Raji (cell line): ENCODE measurements around the gene ABCA3.

Source experiments
- POLR2A ChIP-seq: IDR thresholded peaks from 2 replicates; pipeline ENCODE4 v1.6.1; 2011; ENCODE audit warnings: low read depth, low read length, control low read depth; ENCODE audit not compliant: insufficient read depth

Gene ABCA3

GRCh38 chr16:2331931-2332267, 8.6 kb downstream of the ABCA3 start:
- no peak for TF ChIP-seq POLR2A

DNA sequence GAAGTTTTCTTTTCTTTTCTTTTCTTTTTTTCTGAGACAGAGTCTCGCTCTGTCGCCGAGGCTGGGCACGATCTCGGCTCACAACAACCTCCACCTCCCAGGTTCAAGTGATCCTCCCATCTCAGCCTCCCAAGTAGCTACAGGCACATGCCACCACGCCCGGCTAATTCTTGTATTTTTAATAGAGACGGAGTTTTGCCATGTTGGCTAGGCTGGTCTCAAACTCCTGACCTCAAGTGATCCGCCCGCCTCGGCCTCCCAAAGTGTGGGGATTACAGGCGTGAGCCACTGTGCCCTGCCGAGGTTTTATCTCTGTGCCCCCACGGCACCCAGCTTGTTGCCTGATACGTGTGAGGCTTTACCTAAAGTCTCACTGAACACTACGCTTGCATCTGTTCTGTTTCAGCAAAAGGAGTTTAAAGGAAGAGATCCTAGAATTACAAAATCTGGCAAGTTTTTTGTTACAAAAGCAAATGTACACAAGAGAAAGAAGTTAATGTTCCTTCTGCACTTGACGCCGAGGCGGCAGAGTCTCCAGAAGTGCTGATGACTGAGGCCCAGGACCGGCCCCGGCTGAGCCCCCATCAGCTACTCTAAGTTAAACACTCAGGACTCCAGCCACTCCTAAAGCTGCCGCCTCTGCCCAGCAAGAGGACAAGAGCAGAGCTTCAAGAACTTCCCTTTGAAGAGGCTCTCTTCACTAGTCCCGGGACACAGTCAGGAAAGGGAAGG, 9.2 kb downstream of the ABCA3 start:
- TF ChIP-seq POLR2A = no peak

GRCh38 chr16:2329532-2329931, 11.0 kb downstream of the ABCA3 start:
- TF ChIP-seq POLR2A = no peak

- no peak for TF ChIP-seq POLR2A
Measured at GRCh38 chr16:2328428-2328827, 12.1 kb downstream of the ABCA3 start.

DNA sequence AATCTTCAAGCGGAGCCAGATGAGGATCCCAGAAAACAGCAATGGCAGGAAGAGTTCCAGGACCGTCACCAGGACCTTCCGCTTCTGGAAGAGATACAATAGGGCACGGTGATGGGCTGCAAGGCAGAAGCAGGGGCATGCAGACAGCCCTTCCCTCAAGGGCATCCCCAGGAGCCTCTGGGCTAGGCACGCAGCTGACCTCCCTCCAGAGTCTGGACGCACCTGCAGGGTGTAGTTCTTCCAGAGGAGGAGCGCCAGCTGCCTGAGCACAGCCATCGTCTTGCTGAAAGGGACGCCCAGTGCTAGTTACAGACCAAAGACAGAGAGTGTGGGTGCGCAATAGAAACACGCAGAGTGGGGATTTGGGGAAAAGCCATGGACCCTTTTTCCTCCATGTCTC, 14.3 kb downstream of the ABCA3 start:
- TF ChIP-seq POLR2A = no peak

DNA sequence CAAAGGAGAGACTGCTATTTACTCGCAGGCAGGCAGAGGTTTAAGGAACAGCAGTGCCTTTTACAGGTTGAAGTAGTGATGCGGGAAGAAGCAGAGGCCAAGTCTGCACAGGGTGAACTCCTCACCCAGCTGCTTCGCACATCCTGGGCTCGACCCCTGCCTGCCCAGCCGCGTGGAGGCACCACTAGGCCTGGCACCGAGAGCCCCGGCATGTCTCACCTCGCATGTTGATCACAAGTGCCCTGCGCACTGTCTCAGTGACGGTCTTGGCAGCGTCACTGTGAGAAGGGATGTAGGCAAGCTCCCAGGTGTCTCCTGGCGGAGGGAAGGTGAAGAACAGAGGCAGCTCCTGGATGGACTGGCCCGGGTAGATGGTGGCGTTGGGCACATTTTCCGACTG, 14.7 kb downstream of the ABCA3 start:
- no peak for TF ChIP-seq POLR2A

- no peak for TF ChIP-seq POLR2A
Measured at GRCh38 chr16:2325181-2325580, 15.3 kb downstream of the ABCA3 start.

DNA sequence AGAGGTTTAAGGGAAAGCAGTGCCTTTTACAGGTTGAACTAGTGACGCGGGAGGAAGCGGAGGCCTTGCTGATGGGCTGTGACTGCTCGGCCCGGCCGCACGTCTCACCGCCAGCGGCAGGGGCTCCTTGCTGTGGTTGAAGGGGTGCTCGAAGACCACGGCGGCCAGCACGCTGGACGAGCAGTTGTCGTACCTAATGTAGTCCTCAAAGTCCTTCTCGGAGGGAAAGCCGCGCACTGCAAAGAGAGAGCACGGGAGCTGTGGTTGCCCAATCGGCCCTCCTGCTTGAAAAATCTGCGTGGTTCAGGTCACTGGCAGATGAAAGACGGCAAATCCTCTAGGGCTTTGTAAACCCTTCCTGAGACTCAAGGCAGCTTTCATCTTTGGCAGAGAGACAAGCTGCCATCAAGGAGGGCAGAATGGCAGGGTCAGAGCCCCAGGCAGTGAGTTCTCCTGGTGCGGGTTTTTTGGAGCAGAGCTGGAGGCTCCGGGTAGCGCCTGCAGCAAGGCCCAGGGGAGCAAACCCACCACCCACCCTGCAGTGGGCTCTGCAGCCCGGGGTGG, 16.1 kb downstream of the ABCA3 start:
- TF ChIP-seq POLR2A = no peak

DNA sequence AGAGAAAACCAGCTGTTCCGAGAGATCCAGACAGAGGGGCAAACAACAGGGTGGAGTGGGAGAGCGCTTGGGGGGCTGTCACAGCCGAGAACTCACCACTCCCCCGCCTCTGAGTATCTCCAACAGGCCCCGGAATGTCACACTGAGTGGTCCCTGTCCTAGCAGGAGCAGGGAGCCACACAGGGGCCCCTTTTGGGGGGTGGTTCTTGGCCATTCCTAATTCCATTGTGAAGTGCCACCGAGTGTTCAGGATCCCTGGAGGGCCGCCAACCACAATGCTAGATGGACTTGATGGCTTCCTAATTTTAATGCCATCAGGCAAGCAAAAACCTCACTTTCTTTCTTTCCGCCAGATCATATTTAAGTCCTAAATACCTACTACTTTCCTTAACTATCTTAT, 16.8 kb downstream of the ABCA3 start:
- TF ChIP-seq POLR2A = no peak

DNA sequence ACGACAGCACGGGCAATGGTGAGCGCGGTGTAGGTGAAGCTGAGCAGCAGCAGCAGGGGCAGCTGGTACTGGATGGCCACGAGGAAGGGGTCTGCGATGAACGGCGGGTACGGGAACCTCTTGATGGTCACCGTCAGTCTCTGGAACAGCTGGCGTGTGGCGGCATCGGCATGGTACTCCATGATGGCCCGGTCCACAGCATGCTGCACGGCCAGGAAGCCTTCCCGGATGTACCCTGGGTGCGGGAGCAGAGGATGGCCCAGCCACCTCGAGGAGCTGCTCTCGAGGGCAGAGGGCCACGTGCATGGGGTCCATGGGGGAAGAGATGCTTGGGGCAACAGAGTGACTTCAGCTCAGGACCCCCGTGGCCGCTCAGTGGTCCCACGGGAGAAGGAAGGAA, 20.9 kb downstream of the ABCA3 start:
- no peak for TF ChIP-seq POLR2A

DNA sequence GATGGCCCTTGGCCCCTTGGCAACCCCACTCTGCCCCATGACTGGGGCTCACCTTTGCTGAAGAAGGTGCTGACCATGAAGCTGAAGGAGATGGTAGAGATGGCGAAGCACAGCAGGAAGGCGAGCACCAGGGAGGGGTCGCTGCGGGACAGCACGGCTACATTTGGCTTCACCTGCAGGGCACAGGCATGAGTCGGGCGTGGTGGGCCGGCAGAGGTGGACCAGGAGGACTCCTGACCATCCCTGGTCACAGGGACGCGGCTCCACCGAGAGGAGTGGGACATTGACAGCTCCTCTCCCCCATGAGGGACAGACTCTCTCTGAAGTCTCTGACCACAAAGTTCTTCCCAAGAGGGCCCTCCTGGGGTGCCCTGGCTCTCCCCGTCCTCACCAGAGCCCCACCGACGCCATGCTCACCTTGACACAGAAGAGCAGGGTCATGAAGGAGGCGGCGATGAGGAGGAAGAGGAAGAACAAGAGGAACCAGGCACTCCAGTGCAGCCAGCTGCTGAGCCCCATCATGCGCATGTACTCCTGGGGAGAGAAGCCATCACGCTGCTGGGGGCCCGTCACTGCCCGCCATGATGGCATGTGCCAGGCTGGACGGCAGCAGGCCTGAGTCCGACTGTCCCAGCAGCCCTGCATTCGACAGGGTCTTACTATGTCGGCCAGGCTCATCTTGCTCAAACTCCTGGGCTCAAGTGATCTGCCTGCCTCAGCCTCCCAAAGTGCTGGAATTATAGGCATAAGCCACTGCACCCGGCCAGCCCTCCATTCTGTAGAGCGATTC, 23.1 kb downstream of the ABCA3 start:
- no peak for TF ChIP-seq POLR2A

DNA sequence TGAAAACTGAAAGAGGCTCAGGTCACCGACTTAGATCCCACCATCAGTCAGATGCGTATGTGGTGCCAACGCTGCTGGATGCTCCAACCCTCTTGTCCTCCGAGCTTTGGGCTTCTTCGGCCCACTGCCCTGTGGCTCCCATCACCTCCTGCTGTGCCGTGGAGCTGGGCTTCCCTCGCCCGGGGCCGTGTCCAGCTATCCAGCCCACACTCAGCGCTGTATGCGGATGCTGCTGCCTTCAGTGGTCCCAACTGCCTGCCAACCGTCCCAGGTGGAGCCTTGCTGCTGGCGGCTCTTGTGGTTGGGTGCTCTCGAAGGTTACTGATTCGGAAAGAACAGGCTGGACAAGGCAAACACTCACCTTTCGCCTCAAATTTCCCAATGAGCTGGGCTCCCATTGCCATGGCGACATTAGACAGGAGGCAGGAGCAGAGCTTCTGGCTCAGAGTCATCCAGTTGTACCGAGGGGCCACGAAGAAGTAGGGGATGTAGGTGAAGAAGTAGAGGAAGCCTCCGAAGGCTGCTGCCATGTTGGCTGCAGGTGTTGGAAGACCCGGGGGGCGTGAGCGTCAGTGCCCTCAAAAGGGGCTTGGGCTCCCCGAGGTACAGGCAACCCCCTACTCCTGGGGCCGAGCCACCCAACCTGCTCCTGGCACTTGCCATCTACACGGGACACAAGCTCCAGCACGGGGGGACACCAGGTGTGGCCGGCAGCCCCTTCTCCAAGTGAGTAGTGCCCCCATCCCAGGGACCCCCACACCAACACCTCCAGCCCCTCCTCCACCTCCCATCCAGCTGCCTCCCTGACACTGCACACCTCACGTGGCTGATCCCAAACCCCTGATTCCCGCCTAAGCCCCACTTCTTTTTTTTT, 32.2 kb downstream of the ABCA3 start:
- TF ChIP-seq POLR2A = no peak

- no peak for TF ChIP-seq POLR2A
Measured at GRCh38 chr16:2299915-2300192, 40.7 kb downstream of the ABCA3 start.

GRCh38 chr16:2299121-2299914, 41.2 kb downstream of the ABCA3 start:
- no peak for TF ChIP-seq POLR2A

DNA sequence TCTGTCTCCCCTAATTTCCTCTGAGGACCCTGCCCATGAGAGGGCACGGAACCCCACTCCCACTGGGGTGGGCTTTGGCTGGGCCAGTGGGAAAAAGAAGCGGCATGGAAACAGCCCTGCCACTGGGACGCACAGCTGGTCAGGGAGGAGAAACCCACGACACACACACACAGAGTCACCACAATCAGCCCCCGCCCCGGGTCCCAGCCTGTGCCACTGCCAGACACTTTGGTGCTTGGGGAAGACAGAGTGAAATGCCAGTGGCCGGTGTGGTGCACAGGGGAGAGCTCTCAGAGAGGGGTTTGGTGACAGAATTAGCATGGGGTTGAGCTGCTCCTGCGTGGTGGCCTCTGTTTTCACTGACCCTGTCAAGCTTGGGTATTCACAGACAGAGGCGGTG, 41.9 kb downstream of the ABCA3 start:
- no peak for TF ChIP-seq POLR2A
